Fibroblast of mammary gland (primary cell): Measurements from ENCODE around the gene ZNF346.
A peak's percentile ranks its signal among the peaks of the same experiment; 100 is the strongest.

Experiments
- DNase-seq: peaks from one replicate; pipeline ENCODE4 v3.0.0-alpha.2; 2010; ENCODE audit warnings: low read depth
- H3K4me3 ChIP-seq: 2 replicates; pipeline ENCODE4 v1.5.1; 2011; ENCODE audit warnings: low read depth, mild to moderate bottlenecking, low read length, moderate library complexity; ENCODE audit not compliant: control insufficient read depth
- CTCF ChIP-seq: conservative IDR thresholded peaks from 2 replicates; pipeline ENCODE4 v1.5.1; 2011; ENCODE audit warnings: low read depth, low read length, inconsistent platforms; ENCODE audit not compliant: control insufficient read depth, insufficient read depth

ZNF346 gene

GRCh38 chr5:177003649-177004048, 18.8 kb upstream of the ZNF346 start:
- no peak overlapping the region for H3K4me3 ChIP-seq
- TF ChIP-seq CTCF = no peak
- no peak for DNase-seq

- TF ChIP-seq CTCF = no peak
- H3K4me3 ChIP-seq = peak overlapping the region; percentile 82
- no peak for DNase-seq
These were observed 17.5 kb upstream of the ZNF346 start for GRCh38 chr5:177004961-177005360.

- peak overlapping the region; percentile 82 for H3K4me3 ChIP-seq
- peak; percentile 53 for TF ChIP-seq CTCF
- DNase-seq = peak; percentile 72
These were observed 16.8 kb upstream of the ZNF346 start for GRCh38 chr5:177005619-177006264.

GRCh38 chr5:177006265-177006972, 16.1 kb upstream of the ZNF346 start, which contains the start of gene UIMC1:
Gene UIMC1 (minus strand): TSS chr5:177006779. CDS start chr5:176982615, 24,164 bp downstream.
- DNase-seq = peak; percentile 89
- TF ChIP-seq CTCF = no peak
- H3K4me3 ChIP-seq = peak within 1 kb of the TSS; percentile 82

- no peak for DNase-seq
- no peak overlapping the region for H3K4me3 ChIP-seq
- TF ChIP-seq CTCF = no peak
These were observed 13.8 kb upstream of the ZNF346 start for GRCh38 chr5:177008716-177009115.

- H3K4me3 ChIP-seq = no peak overlapping the region
- no peak for TF ChIP-seq CTCF
- DNase-seq = no peak
These were observed 12.3 kb upstream of the ZNF346 start for GRCh38 chr5:177010153-177010552.
